Measurements from ENCODE around the gene APOLD1.
"Not testable (repeated sequence)": the region's sequence is repeated elsewhere in the genome, so short reads cannot be mapped to it uniquely, and the experiment has no call there.

The APOLD1 gene

GRCh38 chr12:12784911-12785814 lies at the start of gene APOLD1:
APOLD1 (plus strand) TSS chr12:12785659; CDS start chr12:12785692, 33 bp downstream.
- in situ Hi-C loops (cut with MboI; ENCODE audit: low sequenced_read_pairs) = no loop called here

- in situ Hi-C loops (cut with MboI; ENCODE audit: low sequenced_read_pairs) = no loop called here
Measured at GRCh38 chr12:12736759-12737676, 48.4 kb upstream of the APOLD1 start.

GRCh38 chr12:12738152-12738551 lies 47.3 kb upstream of the APOLD1 start:
- in situ Hi-C loops (cut with MboI; ENCODE audit: low sequenced_read_pairs) = not testable (repeated sequence)

GRCh38 chr12:12741660-12742059 lies 43.8 kb upstream of the APOLD1 start:
- in situ Hi-C loops (cut with MboI; ENCODE audit: low sequenced_read_pairs) = no loop called here

DNA sequence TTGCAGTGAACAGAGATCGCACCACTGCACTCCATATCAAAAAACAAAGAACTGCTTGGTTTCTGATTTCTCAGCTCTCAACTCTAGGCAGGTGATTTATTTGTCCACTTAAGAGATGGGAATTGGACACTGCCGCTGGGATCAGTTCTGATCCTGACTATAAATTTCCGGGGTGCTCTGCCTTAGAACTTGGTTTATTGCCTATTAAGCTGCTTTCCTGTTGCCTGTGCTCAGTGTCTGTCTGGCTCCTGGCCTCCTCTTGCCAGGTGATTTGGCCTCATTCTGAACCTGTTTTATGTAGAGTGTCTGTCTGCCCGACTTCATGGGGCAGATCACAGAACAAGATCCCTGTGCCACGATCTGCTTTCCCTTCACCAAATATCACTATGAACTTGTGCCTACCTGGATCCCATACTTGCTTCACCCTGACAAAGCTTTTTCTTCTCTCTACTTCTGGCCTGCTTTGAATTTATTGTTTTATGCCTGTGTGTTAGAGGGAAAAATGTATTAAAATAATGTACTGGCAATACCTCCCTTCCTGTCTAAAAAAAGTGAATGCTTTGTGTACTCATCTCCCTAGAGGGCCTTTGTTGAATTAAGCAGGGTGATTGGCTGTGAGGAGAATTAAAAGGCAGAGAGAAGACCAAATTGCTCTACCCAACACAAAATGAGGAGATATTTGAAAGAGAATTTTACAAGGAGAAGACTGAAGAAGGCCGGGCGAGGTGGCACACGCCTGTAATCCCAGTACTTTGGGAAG lies 40.7 kb upstream of the APOLD1 start:
- in situ Hi-C loops (cut with MboI; ENCODE audit: low sequenced_read_pairs) = no loop called here

- in situ Hi-C loops (cut with MboI; ENCODE audit: low sequenced_read_pairs) = no loop called here
Measured at GRCh38 chr12:12745576-12746211, 39.8 kb upstream of the APOLD1 start.

DNA sequence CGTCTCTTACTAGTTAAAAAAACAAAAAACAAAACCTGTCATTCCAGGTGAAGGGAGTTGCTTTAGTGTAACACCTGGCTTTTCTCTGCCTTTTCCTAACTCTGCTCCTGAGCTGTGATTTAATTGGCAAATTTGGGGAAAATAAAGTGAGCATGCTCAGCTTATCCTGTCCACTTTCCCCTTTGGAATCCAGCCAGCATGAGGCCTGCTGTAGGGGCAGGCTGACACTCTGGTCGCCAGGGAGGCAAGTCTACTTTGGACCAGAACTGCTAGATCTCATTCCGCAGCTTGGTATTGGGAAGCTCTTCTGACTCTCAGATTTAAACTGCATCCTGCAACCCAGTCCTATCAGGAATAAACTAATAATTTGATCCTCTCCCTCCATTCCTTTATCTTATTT lies 38.2 kb upstream of the APOLD1 start:
- in situ Hi-C loops (cut with MboI; ENCODE audit: low sequenced_read_pairs) = no loop called here

GRCh38 chr12:12748044-12748443 lies 37.4 kb upstream of the APOLD1 start:
- in situ Hi-C loops (cut with MboI; ENCODE audit: low sequenced_read_pairs) = no loop called here

- in situ Hi-C loops (cut with MboI; ENCODE audit: low sequenced_read_pairs) = no loop called here
Measured at GRCh38 chr12:12749433-12749832, 36.0 kb upstream of the APOLD1 start.

- in situ Hi-C loops (cut with MboI; ENCODE audit: low sequenced_read_pairs) = no loop called here
Measured at GRCh38 chr12:12755923-12756322, 29.5 kb upstream of the APOLD1 start.

DNA sequence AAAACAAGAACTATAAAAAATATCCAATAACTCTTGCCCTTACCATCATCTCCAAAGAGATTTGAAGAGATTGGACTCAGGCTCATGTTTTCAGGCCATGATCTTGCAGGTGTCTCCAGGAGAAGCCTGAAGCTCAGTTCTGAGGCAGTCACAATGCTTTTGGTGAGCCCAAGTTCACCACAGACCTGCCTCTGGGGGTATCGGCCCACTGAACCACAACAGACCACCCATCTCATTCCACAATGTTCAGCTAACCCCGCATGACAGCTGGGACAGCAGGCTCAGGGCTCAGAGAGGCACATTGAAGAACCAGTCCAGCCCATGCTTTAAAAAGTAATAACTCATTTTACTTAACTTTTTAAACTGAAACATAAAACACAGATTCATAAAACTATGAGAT lies 28.3 kb upstream of the APOLD1 start:
- in situ Hi-C loops (cut with MboI; ENCODE audit: low sequenced_read_pairs) = no loop called here

DNA sequence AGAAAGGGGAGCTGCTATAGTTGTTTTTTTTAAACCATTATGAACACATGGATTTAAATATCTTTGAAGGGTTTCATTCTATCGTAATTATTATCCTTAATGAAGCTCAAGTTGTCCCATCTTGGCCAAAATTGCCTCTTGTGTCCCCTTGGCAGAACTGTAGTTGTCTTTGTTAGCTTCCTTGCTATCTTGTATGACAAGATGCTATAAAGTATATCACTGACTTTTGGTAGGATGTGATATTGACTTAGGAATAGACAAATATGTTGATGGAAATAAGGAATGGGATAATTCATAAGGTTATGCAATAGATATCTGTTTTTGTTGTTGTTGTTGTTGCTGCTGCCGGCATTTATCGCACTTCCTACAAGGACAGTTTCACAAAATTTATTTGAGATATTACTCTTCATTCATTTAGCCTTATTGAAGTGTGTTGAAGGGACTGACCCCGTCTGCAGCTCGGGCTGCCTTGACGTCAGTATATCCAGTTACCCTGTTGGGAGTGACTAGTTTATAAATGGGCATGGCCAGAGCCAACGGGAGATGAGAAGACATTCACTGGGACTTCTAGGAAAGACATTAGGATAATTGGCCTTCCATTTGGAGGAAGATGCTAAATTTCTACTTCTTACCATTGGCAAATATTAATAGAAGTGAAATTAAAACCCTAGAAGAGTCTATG lies 26.1 kb upstream of the APOLD1 start:
- in situ Hi-C loops (cut with MboI; ENCODE audit: low sequenced_read_pairs) = no loop called here

DNA sequence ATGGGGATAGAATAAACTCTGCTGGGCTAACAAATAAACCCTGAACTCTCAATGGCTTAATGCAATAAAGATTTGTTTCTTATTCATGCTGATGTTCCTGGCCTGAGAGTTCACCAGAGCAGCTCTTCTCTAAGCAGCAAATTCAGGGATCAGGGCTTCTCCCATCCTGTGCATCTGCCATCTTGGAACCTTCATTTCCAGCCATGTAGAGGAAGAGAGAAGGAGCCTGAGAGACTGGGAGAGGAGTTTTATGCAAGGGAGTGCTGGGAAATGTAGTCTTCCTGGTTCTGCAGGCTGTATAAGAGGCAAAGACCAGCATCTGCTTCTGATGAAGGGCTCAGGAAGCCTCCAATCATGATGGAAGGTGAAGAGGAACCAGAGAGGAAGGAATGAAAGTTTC lies 20.6 kb upstream of the APOLD1 start:
- in situ Hi-C loops (cut with MboI; ENCODE audit: low sequenced_read_pairs) = no loop called here

- in situ Hi-C loops (cut with MboI; ENCODE audit: low sequenced_read_pairs) = no loop called here
Measured at GRCh38 chr12:12770262-12770661, 15.2 kb upstream of the APOLD1 start.

- in situ Hi-C loops (cut with MboI; ENCODE audit: low sequenced_read_pairs) = no loop called here
Measured at GRCh38 chr12:12774791-12775190, 10.7 kb upstream of the APOLD1 start.

- in situ Hi-C loops (cut with MboI; ENCODE audit: low sequenced_read_pairs) = no loop called here
Measured at GRCh38 chr12:12776261-12776660, 9.2 kb upstream of the APOLD1 start.

GRCh38 chr12:12777092-12777491 lies 8.4 kb upstream of the APOLD1 start:
- in situ Hi-C loops (cut with MboI; ENCODE audit: low sequenced_read_pairs) = no loop called here

DNA sequence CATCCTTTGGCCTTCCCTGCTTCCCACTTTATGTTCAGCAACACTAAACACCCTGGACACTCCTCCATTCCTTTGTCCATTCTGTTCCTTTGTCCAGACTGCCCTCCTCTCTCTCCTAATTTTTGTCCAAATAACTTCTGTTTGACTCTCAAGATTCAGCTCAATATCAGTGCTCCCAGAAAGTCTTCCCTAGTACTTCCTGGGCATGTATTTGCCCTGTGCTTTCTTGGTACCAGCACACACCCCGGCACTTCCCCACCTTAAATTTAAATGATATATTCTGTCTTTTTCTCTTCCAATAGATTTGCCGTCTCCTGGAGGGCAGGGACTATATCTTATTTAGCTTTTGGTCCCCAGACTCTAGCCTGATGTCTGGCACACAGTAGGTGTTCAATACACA lies 6.5 kb upstream of the APOLD1 start:
- in situ Hi-C loops (cut with MboI; ENCODE audit: low sequenced_read_pairs) = no loop called here

- in situ Hi-C loops (cut with MboI; ENCODE audit: low sequenced_read_pairs) = no loop called here
Measured at GRCh38 chr12:12779529-12779928, 5.9 kb upstream of the APOLD1 start.

DNA sequence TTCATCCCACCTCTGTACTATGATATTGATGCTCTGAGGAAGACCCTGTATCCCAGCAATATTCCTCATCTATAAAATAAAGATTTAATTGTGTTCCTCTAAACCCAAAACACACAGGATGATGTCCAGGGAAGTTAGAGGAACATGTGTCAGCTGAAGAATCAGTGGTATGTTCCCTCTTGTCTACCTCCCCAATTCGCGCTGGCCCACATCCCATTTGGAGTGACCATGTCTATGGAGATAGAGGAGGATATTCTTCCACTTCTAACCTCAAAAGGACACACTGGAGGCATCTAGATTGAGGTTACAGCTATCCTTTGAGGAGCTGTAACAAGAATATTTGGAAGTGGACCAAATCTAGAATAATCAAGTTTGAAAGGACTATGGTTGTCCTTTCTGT lies 1.3 kb upstream of the APOLD1 start:
- in situ Hi-C loops (cut with MboI; ENCODE audit: low sequenced_read_pairs) = no loop called here

Measured in HL-60/S4 treated with phorbol 12-myristate 13-acetate at 8.2 ng/mL for 4 days and 3 days (cell line).